ENCODE measurements around the gene LINC00632.
"Not testable (repeated sequence)": the region's sequence is repeated elsewhere in the genome, so short reads cannot be mapped to it uniquely, and the experiment has no call there.

Gene LINC00632

GRCh38 chrX:140709421-140709846 is at the start of gene LINC00632:
LINC00632 (plus strand) TSS chrX:140709759.
- H3K27ac Mint-ChIP-seq = no peak within 1 kb of the TSS
- no peak within 1 kb of the TSS for H3K4me3 Mint-ChIP-seq
- H3K36me3 Mint-ChIP-seq = no peaks in the 10 kb centered on the region
- no peaks in the 10 kb centered on the region for H3K27me3 Mint-ChIP-seq
- ATAC-seq = no peak
- H3K4me1 Mint-ChIP-seq = no peaks in the 10 kb centered on the region
- H3K9me3 Mint-ChIP-seq = no peaks in the 10 kb centered on the region

GRCh38 chrX:140661643-140662042 is 47.9 kb upstream of the LINC00632 start:
- Mint-ChIP-seq H3K36me3 (no peaks in the 10 kb centered on the region), H3K4me1 (no peaks in the 10 kb centered on the region), H3K9me3 (no peaks in the 10 kb centered on the region), H3K27me3 (no peaks in the 10 kb centered on the region), H3K4me3 (no peak overlapping the region), H3K27ac (no peak overlapping the region)
- no peak for ATAC-seq

- no peak overlapping the region for H3K4me3 Mint-ChIP-seq
- H3K9me3 Mint-ChIP-seq = no peaks in the 10 kb centered on the region
- H3K27ac Mint-ChIP-seq = no peak overlapping the region
- H3K4me1 Mint-ChIP-seq = no peaks in the 10 kb centered on the region
- H3K27me3 Mint-ChIP-seq = no peaks in the 10 kb centered on the region
- H3K36me3 Mint-ChIP-seq = no peaks in the 10 kb centered on the region
- no peak for ATAC-seq
Observed at GRCh38 chrX:140664939-140665338, 44.6 kb upstream of the LINC00632 start.

GRCh38 chrX:140672840-140673731 is 36.5 kb upstream of the LINC00632 start:
- Mint-ChIP-seq H3K4me3 (no peak overlapping the region), H3K4me1 (no peaks in the 10 kb centered on the region), H3K36me3 (no peaks in the 10 kb centered on the region), H3K9me3 (no peaks in the 10 kb centered on the region), H3K27me3 (no peaks in the 10 kb centered on the region), H3K27ac (no peak overlapping the region)
- ATAC-seq = no peak

- no peak for ATAC-seq
- Mint-ChIP-seq H3K4me1 (no peaks in the 10 kb centered on the region), H3K27ac (no peak overlapping the region), H3K9me3 (peaks cover 7% of the 10 kb centered on the region), H3K27me3 (no peaks in the 10 kb centered on the region), H3K4me3 (no peak overlapping the region), H3K36me3 (no peaks in the 10 kb centered on the region)
Observed at GRCh38 chrX:140687706-140688105, 21.9 kb upstream of the LINC00632 start.

- not testable (repeated sequence) for H3K27me3 Mint-ChIP-seq, H3K36me3 Mint-ChIP-seq, H3K4me1 Mint-ChIP-seq, H3K27ac Mint-ChIP-seq, ATAC-seq, H3K9me3 Mint-ChIP-seq, H3K4me3 Mint-ChIP-seq
Observed at GRCh38 chrX:140691596-140691995, 18.0 kb upstream of the LINC00632 start.

- Mint-ChIP-seq H3K27ac (no peak overlapping the region), H3K36me3 (no peaks in the 10 kb centered on the region), H3K9me3 (no peaks in the 10 kb centered on the region), H3K27me3 (no peaks in the 10 kb centered on the region), H3K4me1 (no peaks in the 10 kb centered on the region), H3K4me3 (no peak overlapping the region)
- no peak for ATAC-seq
Observed at GRCh38 chrX:140697618-140698017, 11.9 kb upstream of the LINC00632 start.

- H3K4me3 Mint-ChIP-seq = no peak overlapping the region
- H3K9me3 Mint-ChIP-seq = no peaks in the 10 kb centered on the region
- no peaks in the 10 kb centered on the region for H3K27me3 Mint-ChIP-seq
- no peaks in the 10 kb centered on the region for H3K36me3 Mint-ChIP-seq
- no peak overlapping the region for H3K27ac Mint-ChIP-seq
- no peak for ATAC-seq
- H3K4me1 Mint-ChIP-seq = no peaks in the 10 kb centered on the region
Observed at GRCh38 chrX:140701480-140701879, 8.1 kb upstream of the LINC00632 start.

GRCh38 chrX:140710710-140711109 is 1.2 kb downstream of the LINC00632 start:
- H3K4me3 Mint-ChIP-seq = no peak overlapping the region
- ATAC-seq = no peak
- peaks cover 6% of the 10 kb centered on the region for H3K27me3 Mint-ChIP-seq
- H3K4me1 Mint-ChIP-seq = no peaks in the 10 kb centered on the region
- H3K9me3 Mint-ChIP-seq = no peaks in the 10 kb centered on the region
- no peaks in the 10 kb centered on the region for H3K36me3 Mint-ChIP-seq
- no peak overlapping the region for H3K27ac Mint-ChIP-seq

- Mint-ChIP-seq H3K27me3 (peaks cover 6% of the 10 kb centered on the region), H3K36me3 (no peaks in the 10 kb centered on the region), H3K4me3 (no peak overlapping the region), H3K4me1 (no peaks in the 10 kb centered on the region), H3K27ac (no peak overlapping the region), H3K9me3 (no peaks in the 10 kb centered on the region)
- ATAC-seq = no peak
Observed at GRCh38 chrX:140711894-140712293, 2.3 kb downstream of the LINC00632 start.

GRCh38 chrX:140712413-140713173 is 3.0 kb downstream of the LINC00632 start:
- Mint-ChIP-seq H3K4me1 (no peaks in the 10 kb centered on the region), H3K4me3 (no peak overlapping the region), H3K36me3 (no peaks in the 10 kb centered on the region), H3K27me3 (peaks cover 6% of the 10 kb centered on the region), H3K9me3 (no peaks in the 10 kb centered on the region), H3K27ac (no peak overlapping the region)
- no peak for ATAC-seq

GRCh38 chrX:140713174-140713539 is 3.6 kb downstream of the LINC00632 start:
- H3K27ac Mint-ChIP-seq = no peak overlapping the region
- no peak overlapping the region for H3K4me3 Mint-ChIP-seq
- H3K36me3 Mint-ChIP-seq = no peaks in the 10 kb centered on the region

GRCh38 chrX:140715787-140716186 is 6.2 kb downstream of the LINC00632 start:
- H3K27me3 Mint-ChIP-seq = peaks cover 6% of the 10 kb centered on the region
- H3K4me1 Mint-ChIP-seq = no peaks in the 10 kb centered on the region
- no peaks in the 10 kb centered on the region for H3K9me3 Mint-ChIP-seq
- ATAC-seq = no peak
- H3K27ac Mint-ChIP-seq = no peak overlapping the region
- H3K36me3 Mint-ChIP-seq = no peaks in the 10 kb centered on the region
- no peak overlapping the region for H3K4me3 Mint-ChIP-seq

More at GRCh38 chrX:140713174-140713539, 3.6 kb downstream of the LINC00632 start:
- Mint-ChIP-seq H3K27me3 (peaks cover 6% of the 10 kb centered on the region), H3K9me3 (no peaks in the 10 kb centered on the region), H3K4me1 (no peaks in the 10 kb centered on the region)
- no peak for ATAC-seq

- ATAC-seq = no peak
- H3K9me3 Mint-ChIP-seq = no peaks in the 10 kb centered on the region
- H3K36me3 Mint-ChIP-seq = no peaks in the 10 kb centered on the region
- H3K4me1 Mint-ChIP-seq = no peaks in the 10 kb centered on the region
- H3K27me3 Mint-ChIP-seq = no peaks in the 10 kb centered on the region
- no peak overlapping the region for H3K27ac Mint-ChIP-seq
- no peak overlapping the region for H3K4me3 Mint-ChIP-seq
Observed at GRCh38 chrX:140723121-140723715, 13.7 kb downstream of the LINC00632 start.

GRCh38 chrX:140724309-140724708 is 14.8 kb downstream of the LINC00632 start:
- ATAC-seq = no peak
- Mint-ChIP-seq H3K9me3 (no peaks in the 10 kb centered on the region), H3K27ac (no peak overlapping the region), H3K27me3 (no peaks in the 10 kb centered on the region), H3K36me3 (no peaks in the 10 kb centered on the region), H3K4me3 (no peak overlapping the region), H3K4me1 (no peaks in the 10 kb centered on the region)
